Anterior cingulate cortex (tissue), 58 donors: ENCODE measurements around the gene ZC2HC1B.

Source experiments
- DNase-seq, 58 donors: peaks; one replicate each; lab custom pipeline; 2025; lab: John Stamatoyannopoulos, UW

Gene ZC2HC1B

GRCh38 chr6:143928853-143929252 lies 64.6 kb downstream of the ZC2HC1B start:
- no peak for DNase-seq

GRCh38 chr6:143929975-143930374 lies 65.7 kb downstream of the ZC2HC1B start:
- no peak for DNase-seq

DNA sequence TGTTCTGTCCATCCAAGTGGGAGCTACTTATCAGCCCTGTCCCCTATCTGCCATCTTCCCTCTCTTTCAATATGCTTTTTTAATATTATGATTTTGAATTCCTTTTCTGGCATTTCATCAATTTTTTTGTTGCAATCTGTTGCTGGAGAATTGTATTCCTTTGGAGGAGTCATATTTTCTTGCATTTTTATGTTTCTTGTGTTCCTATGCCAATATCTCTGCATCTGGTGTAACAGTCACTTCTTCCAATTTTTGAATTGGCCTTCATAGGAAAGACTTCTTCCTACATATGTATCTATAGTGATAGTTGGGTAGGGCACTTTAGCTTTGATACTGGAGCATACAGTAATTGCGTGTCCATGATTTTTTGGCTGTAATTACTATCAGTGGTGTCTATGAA lies 70.1 kb downstream of the ZC2HC1B start:
- no peak for DNase-seq

DNA sequence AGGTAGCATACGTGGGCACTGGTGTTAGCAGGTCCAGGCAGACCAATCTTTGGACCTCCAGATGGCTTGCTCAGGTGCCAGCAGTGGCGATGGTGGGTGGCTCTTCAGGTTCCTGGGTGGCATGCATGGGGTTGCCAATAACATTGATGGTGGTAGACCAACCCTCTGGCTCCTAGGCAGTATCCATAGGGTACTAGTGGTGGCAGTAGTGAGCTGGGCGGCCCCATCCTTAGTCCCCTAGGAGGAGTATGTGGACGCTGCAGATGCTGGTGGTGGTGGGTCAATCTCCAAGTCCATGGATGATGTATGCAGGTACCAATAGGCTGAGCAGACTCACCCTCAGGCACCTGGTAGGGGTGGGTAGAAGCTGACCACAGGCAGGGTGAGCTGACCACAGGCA lies 70.6 kb downstream of the ZC2HC1B start:
- DNase-seq: no peak

DNA sequence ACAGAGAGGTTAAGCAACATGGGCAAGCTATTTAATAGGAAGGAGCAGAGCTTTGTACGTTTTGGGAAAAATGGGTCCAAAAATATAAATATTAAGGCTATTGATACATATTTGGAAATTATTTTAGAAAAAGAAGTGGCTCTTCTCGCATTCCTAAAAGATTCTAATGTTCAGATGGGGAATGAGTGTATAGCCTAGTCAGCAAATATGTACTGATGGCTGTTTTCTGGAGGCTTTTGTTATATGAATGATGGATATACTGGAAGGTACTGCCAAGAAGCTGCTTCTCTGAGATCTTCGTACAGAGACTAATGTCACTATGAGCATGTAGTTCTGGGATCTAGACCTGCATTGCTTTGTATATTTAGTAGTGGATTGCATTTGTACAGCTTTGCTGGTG lies 72.1 kb downstream of the ZC2HC1B start:
- no peak for DNase-seq

GRCh38 chr6:143936778-143937667 lies 72.7 kb downstream of the ZC2HC1B start:
- no peak for DNase-seq

DNA sequence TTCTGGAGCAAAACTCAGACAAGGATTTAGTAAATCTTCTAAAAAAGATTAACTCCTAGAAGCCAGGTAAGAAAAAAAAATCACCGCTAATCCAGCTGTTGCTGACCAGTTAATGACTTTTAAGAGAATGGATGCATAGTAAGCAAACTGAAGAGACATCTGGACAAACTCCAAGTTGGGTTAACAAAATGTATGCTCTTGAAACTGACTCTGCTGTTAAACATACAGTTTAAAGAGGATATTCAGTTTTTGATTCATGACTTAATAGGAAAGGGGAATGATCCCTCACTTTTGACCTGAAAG lies 73.3 kb downstream of the ZC2HC1B start:
- no peak for DNase-seq

- DNase-seq: no peak
Measured at GRCh38 chr6:143939364-143939763, 75.1 kb downstream of the ZC2HC1B start.

GRCh38 chr6:143940011-143940597 lies 75.8 kb downstream of the ZC2HC1B start:
- no peak for DNase-seq

DNA sequence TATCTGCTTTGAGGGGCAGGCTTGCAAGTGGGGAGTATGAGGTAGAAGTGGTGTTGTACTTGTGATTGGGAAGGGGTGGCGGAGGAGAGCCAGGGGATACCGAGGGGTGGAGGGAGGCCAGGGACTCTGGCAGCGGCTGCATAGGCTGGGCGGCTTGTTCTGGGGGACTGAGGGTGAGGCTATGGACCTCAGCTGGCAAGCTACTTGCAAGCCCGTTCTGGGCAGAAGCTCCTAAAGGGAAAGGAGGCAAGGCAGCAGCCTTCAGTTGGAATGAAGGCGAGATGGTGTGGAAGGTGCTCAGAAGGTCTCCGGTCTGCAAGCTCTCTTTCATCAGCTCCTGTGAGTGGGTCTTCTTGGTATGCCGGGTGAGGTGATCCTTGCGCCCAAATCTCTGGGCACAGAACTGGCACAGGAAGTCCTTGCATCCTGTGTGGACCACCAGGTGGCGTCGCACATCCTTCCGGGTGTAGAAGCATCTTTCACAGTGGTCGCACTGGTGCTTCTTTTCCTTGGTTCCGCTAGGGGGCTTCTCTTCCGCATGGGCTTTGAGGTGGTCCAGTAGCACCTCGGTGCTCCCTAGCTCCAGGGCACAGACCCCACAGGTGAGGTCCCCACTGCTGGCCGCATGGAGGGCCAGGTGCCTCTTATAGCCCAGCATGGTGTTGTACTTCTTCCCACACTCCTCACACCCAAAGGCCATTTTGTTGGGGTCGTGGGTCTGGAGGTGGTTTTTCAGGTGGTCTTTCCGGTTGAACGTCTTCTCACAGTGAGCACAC lies 77.8 kb downstream of the ZC2HC1B start:
- peak in 7 of 58 donors; percentile 7 to 40 (median 8) for DNase-seq

GRCh38 chr6:143948208-143948607 lies 83.9 kb downstream of the ZC2HC1B start:
- no peak for DNase-seq

- DNase-seq: no peak
Measured at GRCh38 chr6:143949535-143949934, 85.3 kb downstream of the ZC2HC1B start.

GRCh38 chr6:143949962-143950361 lies 85.7 kb downstream of the ZC2HC1B start:
- DNase-seq: no peak

DNA sequence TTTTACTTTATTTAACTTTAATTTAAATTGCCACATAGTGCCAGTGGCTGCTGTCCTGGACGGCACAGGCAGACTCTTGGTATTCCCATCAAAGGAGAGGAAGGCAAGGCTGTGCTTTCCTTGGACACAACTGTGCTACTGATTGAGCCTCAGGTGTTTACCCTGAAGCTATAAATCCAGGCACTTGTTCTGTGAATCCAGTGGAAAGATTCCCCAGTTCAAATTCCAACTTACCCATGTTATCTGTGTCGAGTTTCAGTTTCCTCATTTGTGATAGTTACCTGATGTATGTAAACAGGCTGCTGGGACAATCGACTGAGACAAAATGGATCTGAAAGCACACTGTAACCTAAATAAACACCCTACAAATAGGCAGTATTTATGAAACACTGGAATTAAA lies 86.6 kb downstream of the ZC2HC1B start:
- DNase-seq: no peak

DNA sequence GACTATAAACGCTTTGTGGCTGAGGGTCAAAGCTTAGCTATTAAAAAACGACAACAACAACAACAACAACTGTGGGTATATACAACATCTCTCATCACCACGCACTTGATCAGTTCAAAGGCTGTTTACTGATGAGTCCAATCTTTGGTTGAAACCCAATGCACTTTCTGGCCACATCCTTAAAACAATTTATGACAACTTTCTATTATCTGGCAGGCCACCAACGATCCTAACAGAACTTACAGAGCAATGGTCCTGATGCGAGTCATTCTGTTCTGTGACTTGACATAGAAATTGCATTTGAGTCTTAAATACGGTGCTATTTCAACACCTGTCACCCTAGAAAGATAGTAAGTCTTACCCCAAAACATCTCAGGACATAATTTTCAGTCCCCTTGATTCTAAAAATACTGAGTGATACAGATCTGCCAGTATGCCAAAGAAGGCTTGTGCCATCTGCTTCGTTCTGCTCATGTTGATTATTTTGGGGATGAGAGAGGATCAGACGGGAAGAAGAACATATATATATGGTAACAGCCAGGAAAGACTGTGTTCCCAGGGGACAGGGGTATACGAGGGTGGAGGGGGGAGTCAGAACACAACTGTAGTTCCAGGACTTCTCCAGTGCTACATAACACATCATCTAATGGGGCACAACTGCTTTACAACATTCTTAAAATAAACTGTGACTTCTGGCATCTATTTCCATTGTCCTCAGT lies 87.9 kb downstream of the ZC2HC1B start:
- DNase-seq: peak in 8 of 58 donors; percentile 10 to 56 (median 24)

DNA sequence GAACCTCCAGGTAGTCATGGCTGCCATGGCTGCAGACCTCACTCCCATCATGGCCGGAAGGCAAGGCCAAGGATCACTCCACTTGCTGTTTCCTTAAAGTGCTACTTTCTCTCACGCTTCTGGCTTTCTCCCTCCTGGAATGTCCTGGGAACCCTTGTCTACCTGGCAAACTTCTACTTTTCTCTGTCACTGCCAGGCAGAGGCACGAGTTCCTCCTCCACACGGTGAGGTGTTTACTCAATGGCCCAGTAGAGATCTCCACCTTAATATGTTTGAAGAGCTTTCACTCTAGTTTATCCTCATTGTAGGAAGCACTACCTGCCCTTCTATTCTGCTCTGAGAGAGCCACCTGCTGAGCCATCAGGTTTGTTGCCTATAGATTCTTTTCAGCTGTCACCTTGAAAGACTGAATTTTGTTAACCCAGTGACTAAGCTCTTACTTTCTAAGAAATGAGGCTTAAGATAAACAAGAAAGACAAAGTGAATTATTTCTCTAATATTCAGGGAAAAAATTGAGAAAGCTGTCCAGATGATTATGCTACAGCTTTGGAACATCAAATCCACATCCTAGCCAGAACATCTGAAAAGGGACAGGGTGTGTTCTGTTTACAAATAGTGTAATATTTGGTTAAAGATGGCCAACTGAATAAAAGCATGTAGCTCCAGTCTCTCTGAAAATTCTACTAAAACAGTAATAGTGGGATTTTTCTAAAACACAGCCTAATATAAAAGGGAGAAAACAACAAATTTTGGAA lies 88.8 kb downstream of the ZC2HC1B start:
- DNase-seq: no peak

DNA sequence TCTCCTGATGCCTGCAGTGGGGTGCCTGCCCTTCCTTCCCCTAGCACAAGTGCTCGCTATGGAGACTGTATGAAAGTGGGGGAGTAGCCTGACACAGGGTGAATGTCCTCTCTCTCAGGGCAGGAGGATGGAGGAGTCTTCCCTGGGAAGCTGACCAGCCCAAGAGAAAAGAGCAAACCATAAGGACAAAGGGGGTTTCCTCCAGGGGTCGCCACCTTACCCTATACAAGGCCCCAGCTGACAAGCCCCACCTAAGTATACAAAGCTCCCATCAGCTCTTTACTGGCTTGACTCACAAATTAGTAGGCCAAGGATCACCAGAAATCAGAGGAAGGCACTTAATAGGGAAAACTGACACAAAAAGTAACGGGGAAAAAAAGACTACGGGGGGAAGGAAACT lies 89.6 kb downstream of the ZC2HC1B start:
- no peak for DNase-seq

GRCh38 chr6:143955971-143956370 lies 91.7 kb downstream of the ZC2HC1B start:
- DNase-seq: no peak

GRCh38 chr6:143957679-143958274 lies 93.5 kb downstream of the ZC2HC1B start:
- no peak for DNase-seq
